Psoas muscle (tissue), 8 donors: ENCODE data around the gene ZBTB46. TPM values are rescaled to one million over a fixed set of nuclear protein-coding genes. Genes with fewer than 3 reads are reported as not detected.

Experiments used
- ATAC-seq, 4 donors: fragments of 200-7000 bp; cut with Tn5 transposase; one replicate each; pipeline ENCODE4 v1.9.1; 2020; ENCODE audit warnings: moderate library complexity in 3 of 4, mild to moderate bottlenecking in 2 of 4
- DNase-seq, 2 donors: peaks; one replicate each; pipeline ENCODE4 v3.0.0-alpha.2; 2020
- H3K27ac ChIP-seq: fragments of 200-600 bp; one replicate; pipeline ENCODE4 v1.8.0; 2022
- H3K27me3 ChIP-seq, 3 donors: fragments of 200-600 bp in 1 of 3; one replicate each; pipeline versions ENCODE4 v1.6.1 to v1.8.0; 2013 to 2022; ENCODE audit warnings: low read length in 2 of 3, mild to moderate bottlenecking in 2 of 3, moderate library complexity in 1 of 3; ENCODE audit not compliant: insufficient read depth in 3 of 3
- H3K36me3 ChIP-seq, 2 donors: fragments of 200-600 bp in 1 of 2; one replicate each; pipeline versions ENCODE4 v1.6.1 to v1.8.0; 2013 to 2022; ENCODE audit warnings: low read depth in 1 of 2, mild to moderate bottlenecking in 1 of 2, moderate library complexity in 1 of 2; ENCODE audit not compliant: insufficient read depth in 1 of 2
- H3K4me1 ChIP-seq: fragments of 200-600 bp; one replicate; pipeline ENCODE4 v1.8.0; 2022
- H3K4me3 ChIP-seq: fragments of 200-600 bp; one replicate; pipeline ENCODE4 v1.8.0; 2022; ENCODE audit warnings: mild to moderate bottlenecking
- H3K9me3 ChIP-seq: fragments of 200-600 bp; one replicate; pipeline ENCODE4 v1.8.0; 2022
- WGBS, 3 donors: extraction: QIAGEN DNeasy Blood & Tissue Kit; methylation state at CpG; one replicate each; pipeline versions ENCODE4 v1.1.6 to v1.1.7; 2013; 5-methylcytosine and 5-hydroxymethylcytosine counted together
- intact Hi-C, 2 donors: fragments of 100-400 bp; cut with DNase I; formaldehyde crosslinking; loops; one replicate each; pipeline versions ENCODE4 v1.11.0 to v1.14.2; 2022
- polyA plus RNA-seq, 3 donors: library from polyadenylated mRNA; stranded (reverse); fragments of 200-250 nt; gene quantifications; one replicate each; pipeline ENCODE4 v1.2.3, GENCODE V29; 2013
- total RNA-seq, 4 donors: library from RNA; stranded (reverse); fragmentation: NEBNext Ultra II Directional in 2 of 4; extraction: Animal tissue kit (Norgen Biotek cat#: 25700) in 2 of 4; gene quantifications; one replicate each; pipeline versions ENCODE4 v1.2.1 to v1.2.4, GENCODE V29; 2021 to 2023
- TF ChIP-seq, protein P1 (sequence below): fragments of 200-600 bp; IDR thresholded peaks from one replicate; pipeline ENCODE4 v1.8.0; 2022; ENCODE audit warnings: antibody characterized with exemption
- donor health status: healthy with polysubstance abuse.
- donor health status: DM: no; HTN: no; CAD: no; lungs with moderate emphysema.
- donor health status: Bipolar disorder and iron deficiency.
- donor health status: healthy.
- donor health status: DM: yes; HTN: yes; CAD: no.
- donor health status: DM: no; HTN: no; CAD: no.
- donor health status: DM: no; HTN: no; CAD: no.
- donor health status: DM: yes; HTN: yes; CAD: no.

Gene ZBTB46
- total and polyA plus RNA-seq, 7 donors, result 1.3 to 6.4 (median 4.5) TPM

DNA sequence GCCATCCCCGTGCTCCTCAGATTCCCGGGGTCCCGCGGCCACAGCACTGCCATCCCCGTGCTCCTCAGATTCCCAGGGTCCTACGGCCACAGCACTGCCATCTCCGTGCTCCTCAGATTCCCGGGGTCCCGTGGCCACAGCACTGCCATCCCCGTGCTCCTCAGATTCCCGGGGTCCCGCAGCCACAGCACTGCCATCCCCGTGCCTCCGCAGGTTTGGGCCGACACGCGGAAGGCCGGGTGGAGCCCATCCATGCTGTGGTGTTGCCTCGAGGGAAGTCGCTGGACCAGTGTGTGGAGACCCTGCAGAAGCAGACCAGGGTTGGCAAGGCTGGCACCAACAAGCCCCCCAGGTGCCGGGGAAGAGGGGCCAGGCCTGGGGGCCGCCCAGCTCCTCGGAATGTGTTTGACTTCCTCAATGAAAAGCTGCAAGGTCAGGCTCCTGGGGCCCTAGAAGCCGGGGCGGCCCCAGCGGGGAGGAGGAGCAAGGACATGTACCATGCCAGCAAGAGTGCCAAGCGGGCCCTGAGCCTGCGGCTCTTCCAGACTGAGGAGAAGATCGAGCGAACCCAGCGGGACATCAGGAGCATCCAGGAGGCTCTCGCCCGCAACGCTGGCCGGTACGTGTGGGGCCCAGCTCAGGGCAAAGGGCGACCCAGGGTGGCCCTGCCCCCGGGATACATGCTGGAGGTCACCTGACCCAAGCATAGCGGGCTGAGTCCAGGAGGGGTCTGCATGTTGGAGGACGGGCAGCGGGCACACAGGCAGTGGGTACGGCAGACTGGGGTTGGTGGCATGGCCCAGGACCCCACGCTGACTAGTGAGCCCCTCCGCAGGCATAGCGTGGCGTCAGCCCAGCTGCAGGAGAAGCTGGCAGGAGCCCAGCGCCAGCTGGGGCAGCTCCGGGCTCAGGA lies 95.9 kb downstream of the ZBTB46 start:
- H3K9me3 ChIP-seq, result no peaks in the 10 kb centered on the region
- H3K36me3 ChIP-seq, result peaks cover 0 to 29% of the 10 kb centered on the region in 2 donors
- DNase-seq (no peak), ATAC-seq (no peak)
- H3K4me1 ChIP-seq, result peaks cover 7% of the 10 kb centered on the region
- WGBS, 3 donors, result 80 to 83% (median 81%) methylated on average over 48 of the region's 48 CpGs
- intact Hi-C loops, result loop anchor here in 1 of 2 donors (5.0 kb wide), 1 partner anchor 33 kb away; no protein-coding TSS in a partner anchor
- TF ChIP-seq, protein P1, sequence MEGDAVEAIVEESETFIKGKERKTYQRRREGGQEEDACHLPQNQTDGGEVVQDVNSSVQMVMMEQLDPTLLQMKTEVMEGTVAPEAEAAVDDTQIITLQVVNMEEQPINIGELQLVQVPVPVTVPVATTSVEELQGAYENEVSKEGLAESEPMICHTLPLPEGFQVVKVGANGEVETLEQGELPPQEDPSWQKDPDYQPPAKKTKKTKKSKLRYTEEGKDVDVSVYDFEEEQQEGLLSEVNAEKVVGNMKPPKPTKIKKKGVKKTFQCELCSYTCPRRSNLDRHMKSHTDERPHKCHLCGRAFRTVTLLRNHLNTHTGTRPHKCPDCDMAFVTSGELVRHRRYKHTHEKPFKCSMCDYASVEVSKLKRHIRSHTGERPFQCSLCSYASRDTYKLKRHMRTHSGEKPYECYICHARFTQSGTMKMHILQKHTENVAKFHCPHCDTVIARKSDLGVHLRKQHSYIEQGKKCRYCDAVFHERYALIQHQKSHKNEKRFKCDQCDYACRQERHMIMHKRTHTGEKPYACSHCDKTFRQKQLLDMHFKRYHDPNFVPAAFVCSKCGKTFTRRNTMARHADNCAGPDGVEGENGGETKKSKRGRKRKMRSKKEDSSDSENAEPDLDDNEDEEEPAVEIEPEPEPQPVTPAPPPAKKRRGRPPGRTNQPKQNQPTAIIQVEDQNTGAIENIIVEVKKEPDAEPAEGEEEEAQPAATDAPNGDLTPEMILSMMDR, result no peak
- H3K27me3 ChIP-seq, result no peaks in the 10 kb centered on the region
- H3K4me3 ChIP-seq, result no peak overlapping the region
- no peak overlapping the region for H3K27ac ChIP-seq

- Histone ChIP-seq H3K27me3 (no peaks in the 10 kb centered on the region), H3K4me3 (no peak overlapping the region), H3K9me3 (no peaks in the 10 kb centered on the region), H3K4me1 (peaks cover 7% of the 10 kb centered on the region), H3K36me3 (peaks cover 0 to 29% of the 10 kb centered on the region in 2 donors), H3K27ac (no peak overlapping the region)
- ATAC-seq (no peak), DNase-seq (no peak)
- intact Hi-C loops, result no loop called here
- 87 to 91% (median 90%) methylated on average over 24 to 25 of the region's 25 CpGs for WGBS, 3 donors
- TF ChIP-seq, protein P1, result no peak
Observed at GRCh38 chr20:63734111-63734945, 96.7 kb downstream of the ZBTB46 start.

GRCh38 chr20:63733579-63734081 lies 97.4 kb downstream of the ZBTB46 start:
- peaks cover 0 to 29% of the 10 kb centered on the region in 2 donors for H3K36me3 ChIP-seq
- peaks cover 6% of the 10 kb centered on the region for H3K4me1 ChIP-seq
- TF ChIP-seq, protein P1, result no peak
- 89 to 90% (median 89%) methylated on average over 18 of the region's 18 CpGs for WGBS, 3 donors
- H3K27me3 ChIP-seq, result no peaks in the 10 kb centered on the region
- H3K27ac ChIP-seq, result no peak overlapping the region
- ATAC-seq (no peak), DNase-seq (no peak)
- H3K9me3 ChIP-seq, result no peaks in the 10 kb centered on the region
- H3K4me3 ChIP-seq, result no peak overlapping the region
- intact Hi-C loops, result no loop called here

- H3K27ac ChIP-seq, result no peak overlapping the region
- peaks cover 0 to 29% of the 10 kb centered on the region in 2 donors for H3K36me3 ChIP-seq
- peaks cover under 1% of the 10 kb centered on the region for H3K4me1 ChIP-seq
- DNase-seq (no peak), ATAC-seq (no peak)
- intact Hi-C loops, result no loop called here
- no peaks in the 10 kb centered on the region for H3K9me3 ChIP-seq
- H3K27me3 ChIP-seq, result no peaks in the 10 kb centered on the region
- H3K4me3 ChIP-seq, result no peak overlapping the region
- 90 to 92% (median 91%) methylated on average over 12 to 13 of the region's 13 CpGs for WGBS, 3 donors
- TF ChIP-seq, protein P1, result no peak
Observed at GRCh38 chr20:63733117-63733516, 97.9 kb downstream of the ZBTB46 start.
